ENCODE results near the gene DOHH.

Gene DOHH

GRCh38 chr19:3494559-3494958 lies 5.9 kb downstream of the DOHH start:
- Histone ChIP-seq H3K4me3 (ENCODE audit: low read length) (no peak overlapping the region), H3K9me3 (replicated peaks; ENCODE audit: insufficient read depth, low read length) (no peaks in the 10 kb centered on the region), H3K9me2 (replicated peaks; ENCODE audit: insufficient read depth, low read length) (no peaks in the 10 kb centered on the region), H3K27me3 (replicated peaks; ENCODE audit: insufficient read depth, low read length) (no peaks in the 10 kb centered on the region), H3K36me3 (replicated peaks; ENCODE audit: insufficient read depth, low read length) (0 out of 2 replicates have a peak, but pooled peaks cover 3% of the 10 kb centered on the region), H3K27ac (ENCODE audit: low read length) (no peak overlapping the region), H4K20me1 (ENCODE audit: insufficient read depth, low read length) (no peaks in the 10 kb centered on the region; the same call in 1 of the 2 replicates), H3K9ac (ENCODE audit: low read length) (no peak overlapping the region), H2AFZ (ENCODE audit: low read length) (no peak overlapping the region), H3K4me2 (ENCODE audit: low read depth, low read length) (no peak overlapping the region), H3K4me1 (ENCODE audit: low read length) (0 out of 2 replicates have a peak, but pooled peaks cover 6% of the 10 kb centered on the region), H3F3A (ENCODE audit: insufficient read depth, low read length) (no peaks in the 10 kb centered on the region), H3K79me2 (ENCODE audit: low read length) (peaks cover 32% of the 10 kb centered on the region)
- no peak for DNase-seq
- no peak for TF ChIP-seq EZH2 (optimal IDR thresholded peaks at IDR 0.05; ENCODE audit: low read depth, low read length)
- TF ChIP-seq EZH2phosphoT487 (IDR thresholded peaks at IDR 0.05; ENCODE audit: low read length), result no peak
- no peak for TF ChIP-seq CTCF (IDR thresholded peaks at IDR 0.05; ENCODE audit: low read length)

- H3K4me1 ChIP-seq (ENCODE audit: low read length), result 0 out of 2 replicates have a peak, but pooled peaks cover 2% of the 10 kb centered on the region
- no peak overlapping the region for H3K27ac ChIP-seq (ENCODE audit: low read length)
- no peaks in the 10 kb centered on the region; the same call in 1 of the 2 replicates for H4K20me1 ChIP-seq (ENCODE audit: insufficient read depth, low read length)
- no peaks in the 10 kb centered on the region for H3K9me3 ChIP-seq (replicated peaks; ENCODE audit: insufficient read depth, low read length)
- H3K9me2 ChIP-seq (replicated peaks; ENCODE audit: insufficient read depth, low read length), result no peaks in the 10 kb centered on the region
- 0 out of 2 replicates have a peak, but pooled peaks cover 3% of the 10 kb centered on the region for H3K36me3 ChIP-seq (replicated peaks; ENCODE audit: insufficient read depth, low read length)
- H3K4me3 ChIP-seq (ENCODE audit: low read length), result no peak overlapping the region
- H3F3A ChIP-seq (ENCODE audit: insufficient read depth, low read length), result no peaks in the 10 kb centered on the region
- peaks cover 27% of the 10 kb centered on the region for H3K79me2 ChIP-seq (ENCODE audit: low read length)
- no peak overlapping the region for H3K4me2 ChIP-seq (ENCODE audit: low read depth, low read length)
- TF ChIP-seq EZH2phosphoT487 (IDR thresholded peaks at IDR 0.05; ENCODE audit: low read length), result no peak
- TF ChIP-seq EZH2 (optimal IDR thresholded peaks at IDR 0.05; ENCODE audit: low read depth, low read length), result no peak
- TF ChIP-seq CTCF (IDR thresholded peaks at IDR 0.05; ENCODE audit: low read length), result no peak
- DNase-seq, result no peak
- H2AFZ ChIP-seq (ENCODE audit: low read length), result no peak overlapping the region
- H3K9ac ChIP-seq (ENCODE audit: low read length), result no peak overlapping the region
- no peaks in the 10 kb centered on the region for H3K27me3 ChIP-seq (replicated peaks; ENCODE audit: insufficient read depth, low read length)
Observed at GRCh38 chr19:3494051-3494450, 6.4 kb downstream of the DOHH start.

GRCh38 chr19:3493651-3494050 lies 6.8 kb downstream of the DOHH start:
- no peak overlapping the region for H2AFZ ChIP-seq (ENCODE audit: low read length)
- no peaks in the 10 kb centered on the region for H3K27me3 ChIP-seq (replicated peaks; ENCODE audit: insufficient read depth, low read length)
- TF ChIP-seq EZH2 (optimal IDR thresholded peaks at IDR 0.05; ENCODE audit: low read depth, low read length) (no peak), EZH2phosphoT487 (IDR thresholded peaks at IDR 0.05; ENCODE audit: low read length) (no peak), CTCF (IDR thresholded peaks at IDR 0.05; ENCODE audit: low read length) (no peak)
- no peak overlapping the region for H3K4me2 ChIP-seq (ENCODE audit: low read depth, low read length)
- H3K27ac ChIP-seq (ENCODE audit: low read length), result no peak overlapping the region
- no peak overlapping the region for H3K4me3 ChIP-seq (ENCODE audit: low read length)
- no peaks in the 10 kb centered on the region for H3F3A ChIP-seq (ENCODE audit: insufficient read depth, low read length)
- H3K9me2 ChIP-seq (replicated peaks; ENCODE audit: insufficient read depth, low read length), result no peaks in the 10 kb centered on the region
- H3K9me3 ChIP-seq (replicated peaks; ENCODE audit: insufficient read depth, low read length), result no peaks in the 10 kb centered on the region
- H3K4me1 ChIP-seq (ENCODE audit: low read length), result no peaks in the 10 kb centered on the region
- H3K36me3 ChIP-seq (replicated peaks; ENCODE audit: insufficient read depth, low read length), result 0 out of 2 replicates have a peak, but pooled peaks cover 3% of the 10 kb centered on the region
- no peak overlapping the region for H3K9ac ChIP-seq (ENCODE audit: low read length)
- H4K20me1 ChIP-seq (ENCODE audit: insufficient read depth, low read length), result no peaks in the 10 kb centered on the region; the same call in 1 of the 2 replicates
- DNase-seq, result no peak
- peaks cover 23% of the 10 kb centered on the region for H3K79me2 ChIP-seq (ENCODE audit: low read length)

All from MM.1S (cell line).